GM12875 (cell line): ENCODE data around the gene HOXB9.

Experiments used
- H3K4me3 ChIP-seq: one replicate; pipeline ENCODE4 v1.5.1; 2011; ENCODE audit warnings: low read depth, low read length, control low read depth
- TF ChIP-seq, protein P1 (sequence below): IDR thresholded peaks from 2 replicates; pipeline ENCODE4 v1.5.1; 2011; ENCODE audit warnings: low read depth, mild to moderate bottlenecking, control low read depth, inconsistent platforms, low read length, moderate library complexity, borderline replicate concordance; ENCODE audit not compliant: insufficient read depth

HOXB9 gene

DNA sequence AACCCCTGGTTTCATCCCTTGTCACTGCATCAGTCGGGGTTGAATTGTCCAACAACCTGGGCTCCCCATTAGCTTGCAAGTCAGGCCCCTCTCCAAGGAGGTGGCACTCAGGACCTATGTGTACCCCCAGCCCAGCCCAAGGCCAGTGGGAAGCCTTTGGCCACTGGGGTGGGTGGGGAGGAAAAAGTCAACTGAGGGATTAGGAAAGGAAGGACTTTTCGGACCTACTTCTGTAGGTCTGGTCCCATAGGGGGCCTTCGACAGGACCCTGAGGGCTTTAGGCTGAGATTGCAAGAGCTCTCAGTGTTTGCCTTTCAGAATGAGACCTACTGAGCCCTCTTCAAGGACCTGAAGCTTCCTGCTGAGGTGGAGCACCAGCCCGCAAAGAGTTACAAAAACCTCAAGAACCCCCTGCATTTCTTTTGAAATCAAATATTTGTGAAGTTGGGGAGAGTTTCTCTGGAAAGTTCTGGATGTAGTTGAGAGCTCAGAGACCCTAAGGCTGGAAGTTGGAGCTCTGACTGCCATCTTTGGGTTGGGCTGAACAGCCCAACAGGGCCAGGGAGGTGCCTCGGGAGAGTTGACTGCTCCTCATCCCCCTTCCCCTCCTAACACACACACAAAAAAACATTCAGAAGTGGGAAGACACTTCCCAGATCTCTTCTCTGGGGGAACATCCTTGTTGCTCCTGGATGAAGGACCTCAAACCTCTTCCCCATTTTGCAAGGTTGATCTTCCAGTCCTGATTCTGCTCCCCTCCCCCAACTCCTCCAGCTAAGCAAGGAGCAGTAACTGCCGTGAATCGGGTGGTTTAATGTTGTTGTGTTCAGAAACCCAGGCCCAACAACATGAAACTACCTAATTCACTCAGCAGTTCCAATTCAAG is 5.8 kb upstream of the HOXB9 start:
- TF ChIP-seq, protein P1, sequence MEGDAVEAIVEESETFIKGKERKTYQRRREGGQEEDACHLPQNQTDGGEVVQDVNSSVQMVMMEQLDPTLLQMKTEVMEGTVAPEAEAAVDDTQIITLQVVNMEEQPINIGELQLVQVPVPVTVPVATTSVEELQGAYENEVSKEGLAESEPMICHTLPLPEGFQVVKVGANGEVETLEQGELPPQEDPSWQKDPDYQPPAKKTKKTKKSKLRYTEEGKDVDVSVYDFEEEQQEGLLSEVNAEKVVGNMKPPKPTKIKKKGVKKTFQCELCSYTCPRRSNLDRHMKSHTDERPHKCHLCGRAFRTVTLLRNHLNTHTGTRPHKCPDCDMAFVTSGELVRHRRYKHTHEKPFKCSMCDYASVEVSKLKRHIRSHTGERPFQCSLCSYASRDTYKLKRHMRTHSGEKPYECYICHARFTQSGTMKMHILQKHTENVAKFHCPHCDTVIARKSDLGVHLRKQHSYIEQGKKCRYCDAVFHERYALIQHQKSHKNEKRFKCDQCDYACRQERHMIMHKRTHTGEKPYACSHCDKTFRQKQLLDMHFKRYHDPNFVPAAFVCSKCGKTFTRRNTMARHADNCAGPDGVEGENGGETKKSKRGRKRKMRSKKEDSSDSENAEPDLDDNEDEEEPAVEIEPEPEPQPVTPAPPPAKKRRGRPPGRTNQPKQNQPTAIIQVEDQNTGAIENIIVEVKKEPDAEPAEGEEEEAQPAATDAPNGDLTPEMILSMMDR: no peak
- no peak overlapping the region for H3K4me3 ChIP-seq

DNA sequence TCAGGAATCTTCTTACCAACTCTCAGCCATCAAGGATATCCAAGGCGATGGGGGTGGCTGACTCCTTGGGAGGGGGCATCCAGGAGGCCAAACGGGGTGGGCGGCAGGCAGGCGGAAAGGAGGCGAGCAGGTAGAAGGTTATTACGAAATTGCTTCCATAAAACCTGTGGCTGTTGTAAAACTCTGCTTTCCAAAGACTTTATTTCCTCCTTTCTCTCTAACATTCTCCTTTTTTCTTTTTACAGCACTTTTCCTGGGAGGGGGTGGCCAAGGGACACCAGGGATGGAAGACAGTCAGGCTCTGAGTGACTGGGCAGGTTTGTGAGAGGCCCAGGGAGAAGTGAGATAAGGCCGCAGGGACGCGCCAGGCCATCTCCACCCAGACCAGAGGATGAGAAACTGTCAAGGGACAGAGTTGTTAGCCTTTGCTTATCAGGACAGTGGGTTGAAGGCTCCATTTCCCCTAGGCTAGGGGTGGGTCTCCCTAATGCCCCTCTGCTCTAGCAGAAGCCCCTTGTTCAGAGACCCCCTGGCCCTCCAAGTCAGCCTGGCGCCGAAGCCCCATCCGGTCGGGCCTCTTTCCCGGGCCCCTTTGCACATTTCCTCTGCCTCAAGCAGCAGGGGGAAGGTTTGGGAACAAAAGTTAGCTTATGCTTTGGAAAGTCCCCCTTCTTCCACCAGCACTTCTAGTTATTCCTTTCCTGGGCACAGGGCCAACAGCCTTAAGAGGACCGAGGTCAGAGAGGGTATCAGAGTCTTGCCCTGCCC is 5.0 kb upstream of the HOXB9 start:
- H3K4me3 ChIP-seq: no peak overlapping the region
- TF ChIP-seq, protein P1: no peak

DNA sequence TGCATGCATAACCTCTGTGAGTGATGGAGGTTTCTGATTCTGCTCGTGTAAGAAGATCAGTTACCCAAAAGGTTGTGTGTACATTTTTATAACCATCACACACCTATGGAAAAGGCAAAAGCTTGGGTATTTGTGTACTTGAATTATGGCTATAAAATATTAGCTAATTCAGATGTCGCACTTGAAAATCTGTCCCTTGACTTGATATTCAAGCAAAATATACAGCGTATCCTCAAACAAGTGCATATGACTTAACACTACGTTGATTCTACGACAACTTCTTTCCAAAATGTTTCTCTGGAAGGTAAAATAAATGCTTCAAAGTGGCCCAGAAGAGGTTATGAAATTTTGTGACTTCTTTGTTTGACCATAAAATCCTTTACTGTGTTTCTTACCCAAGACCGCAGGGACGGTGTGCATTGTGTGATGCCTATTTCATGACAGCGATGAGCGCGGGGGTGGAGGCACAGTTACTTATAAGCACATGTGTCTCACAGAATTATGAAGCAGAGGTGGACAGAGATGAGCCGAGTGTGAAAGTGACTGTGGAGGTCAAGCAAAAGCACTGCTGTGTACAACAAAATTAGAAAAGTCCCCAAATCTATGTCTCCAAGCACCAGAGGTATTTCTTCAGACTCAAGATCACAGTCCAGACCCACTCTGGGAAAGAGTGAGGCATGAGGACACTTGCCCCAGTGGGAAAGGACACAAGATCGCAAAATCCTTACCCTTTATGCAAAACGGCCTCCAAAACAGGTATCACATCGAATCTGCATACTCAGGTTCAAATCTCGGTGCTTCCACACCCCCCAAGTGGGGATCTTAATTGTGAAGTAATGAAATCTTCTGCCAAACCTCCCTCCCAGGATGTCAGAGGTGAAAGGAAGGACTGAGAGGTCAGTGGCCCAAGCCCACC is 4.1 kb upstream of the HOXB9 start:
- no peak overlapping the region for H3K4me3 ChIP-seq
- TF ChIP-seq, protein P1: no peak

DNA sequence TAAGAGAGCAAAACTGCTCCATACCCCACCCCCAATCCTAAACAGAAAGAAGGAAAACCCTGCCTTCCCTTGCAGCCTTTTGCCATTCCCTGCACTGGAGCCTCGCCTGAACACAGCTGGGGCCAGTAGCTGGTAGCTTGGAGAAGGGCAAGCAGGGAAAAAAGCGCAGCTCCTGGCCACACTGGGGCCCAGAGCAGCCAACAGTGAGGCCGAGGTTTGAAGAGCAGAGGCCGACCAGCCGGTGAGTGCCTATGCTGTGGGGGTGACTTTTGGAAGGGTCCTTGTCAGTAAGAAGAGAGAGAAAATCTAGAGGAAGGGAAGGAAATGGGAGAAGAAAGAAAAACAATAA is 3.2 kb upstream of the HOXB9 start:
- H3K4me3 ChIP-seq: no peak overlapping the region
- TF ChIP-seq, protein P1: no peak

DNA sequence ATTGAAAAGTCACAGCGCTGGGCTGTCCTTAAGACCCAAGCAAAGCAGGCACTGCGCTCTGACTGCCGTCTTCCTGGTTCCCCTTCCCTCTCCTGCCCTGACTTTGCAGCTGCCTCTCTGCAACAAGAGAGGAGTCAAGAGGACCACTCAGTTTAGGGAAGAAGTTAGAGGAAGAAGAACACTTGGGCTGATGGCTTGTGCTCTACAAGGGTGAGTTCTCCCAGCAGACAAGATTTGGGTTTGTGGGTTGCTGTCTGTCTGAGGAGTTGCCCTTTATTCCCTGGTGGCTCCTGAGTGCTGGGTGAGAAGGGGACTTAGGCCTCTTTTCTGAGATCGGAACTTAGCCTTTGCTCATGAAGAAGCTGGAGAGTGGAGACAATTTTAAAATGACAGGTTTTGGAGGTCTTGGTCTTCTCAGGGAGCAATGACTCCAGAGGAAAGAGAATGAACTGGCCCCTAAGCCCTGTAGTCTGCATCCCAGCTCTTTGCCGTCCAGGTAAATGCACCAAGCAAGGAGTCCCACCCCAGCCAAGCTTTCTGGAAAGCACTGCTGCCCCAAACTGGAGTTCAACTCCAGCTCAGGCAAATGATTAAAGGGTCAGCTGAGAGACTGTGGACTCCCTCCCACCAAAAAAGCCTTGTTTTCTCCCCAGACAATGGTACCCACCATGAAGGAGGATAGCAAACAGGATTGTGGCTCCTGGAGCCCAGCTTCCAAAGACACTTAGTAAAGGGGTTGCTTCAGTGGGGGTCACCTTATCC is 2.7 kb upstream of the HOXB9 start:
- TF ChIP-seq, protein P1: no peak
- H3K4me3 ChIP-seq: no peak overlapping the region

DNA sequence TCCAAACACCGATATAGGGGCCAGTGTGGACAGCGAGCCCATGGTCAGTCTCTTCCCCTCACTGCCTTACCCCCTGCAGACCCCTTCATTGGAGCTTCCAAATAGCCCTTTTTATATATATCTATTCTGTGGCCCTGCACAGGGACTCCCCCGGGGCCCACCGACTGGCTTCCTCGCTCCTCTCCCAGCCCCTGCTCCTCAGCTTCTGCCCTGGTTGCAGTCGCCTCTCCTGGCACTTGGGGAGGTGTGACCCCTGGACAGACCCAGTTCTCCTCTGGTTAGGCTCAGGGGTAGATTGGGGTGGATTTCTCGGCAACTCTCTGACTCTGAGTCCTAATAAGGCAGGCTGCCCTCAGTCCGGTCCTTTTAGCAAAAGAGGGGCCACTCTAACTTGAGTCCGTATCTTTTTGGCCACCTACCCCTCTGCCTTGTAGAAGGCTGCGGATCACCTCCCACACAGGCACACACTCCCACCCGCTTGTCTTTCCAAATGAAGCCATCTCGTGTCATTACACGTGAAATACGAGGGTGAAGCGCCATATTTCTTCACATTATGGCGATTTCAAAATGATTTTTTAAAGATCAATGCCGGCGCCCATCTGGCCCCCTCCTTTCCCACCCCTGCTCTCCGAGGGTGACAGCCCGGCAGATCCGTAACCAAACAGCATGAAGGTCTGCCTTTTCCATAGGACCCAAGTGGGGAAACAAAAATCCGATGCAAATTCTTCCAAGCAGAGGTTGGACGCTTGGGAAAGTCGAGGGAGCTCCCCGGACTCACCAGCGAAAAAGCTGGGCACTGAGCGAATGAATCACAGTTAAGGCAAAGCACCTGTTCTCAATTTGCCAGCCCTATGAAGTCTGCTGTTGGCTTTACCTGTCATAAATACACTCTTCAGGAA is 1.7 kb upstream of the HOXB9 start:
- TF ChIP-seq, protein P1: no peak
- no peak overlapping the region for H3K4me3 ChIP-seq
